GM11168 (cell line): ENCODE results near the gene PREX1.
"Not testable (repeated sequence)": the region's sequence is repeated elsewhere in the genome, so short reads cannot be mapped to it uniquely, and the experiment has no call there.

Experiments
- in situ Hi-C: fragments of 300-500 bp; cut with MboI; formaldehyde crosslinking; loops from one replicate; pipeline ENCODE4 v1.12.0; 2022; ENCODE audit warnings: low sequenced_read_pairs; ENCODE audit not compliant: unreplicated experiment

Gene PREX1

GRCh38 chr20:48826480-48826879 is 1.3 kb downstream of the PREX1 start:
- in situ Hi-C loops: not testable (repeated sequence)

GRCh38 chr20:48826069-48826468 is 1.7 kb downstream of the PREX1 start:
- in situ Hi-C loops: no loop called here

GRCh38 chr20:48825566-48825920 is 2.3 kb downstream of the PREX1 start:
- in situ Hi-C loops: no loop called here

GRCh38 chr20:48824830-48825565 is 2.8 kb downstream of the PREX1 start:
- in situ Hi-C loops: no loop called here

- in situ Hi-C loops: no loop called here
Measured at GRCh38 chr20:48823960-48824498, 3.8 kb downstream of the PREX1 start.

- in situ Hi-C loops: no loop called here
Measured at GRCh38 chr20:48823476-48823875, 4.3 kb downstream of the PREX1 start.

GRCh38 chr20:48822879-48823385 is 4.9 kb downstream of the PREX1 start:
- in situ Hi-C loops: no loop called here

GRCh38 chr20:48822178-48822577 is 5.6 kb downstream of the PREX1 start:
- in situ Hi-C loops: no loop called here

GRCh38 chr20:48821261-48821920 is 6.4 kb downstream of the PREX1 start:
- in situ Hi-C loops: no loop called here

GRCh38 chr20:48820649-48820973 is 7.2 kb downstream of the PREX1 start:
- in situ Hi-C loops: no loop called here

- in situ Hi-C loops: no loop called here
Measured at GRCh38 chr20:48819821-48820648, 7.8 kb downstream of the PREX1 start.

- in situ Hi-C loops: no loop called here
Measured at GRCh38 chr20:48819089-48819488, 8.7 kb downstream of the PREX1 start.

GRCh38 chr20:48818481-48818987 is 9.3 kb downstream of the PREX1 start:
- in situ Hi-C loops: no loop called here

GRCh38 chr20:48818031-48818370 is 9.8 kb downstream of the PREX1 start:
- in situ Hi-C loops: no loop called here

GRCh38 chr20:48817367-48818030 is 10.3 kb downstream of the PREX1 start:
- in situ Hi-C loops: no loop called here

- in situ Hi-C loops: no loop called here
Measured at GRCh38 chr20:48816282-48817205, 11.3 kb downstream of the PREX1 start.

GRCh38 chr20:48815537-48815936 is 12.3 kb downstream of the PREX1 start:
- in situ Hi-C loops: no loop called here

GRCh38 chr20:48814633-48815032 is 13.2 kb downstream of the PREX1 start:
- in situ Hi-C loops: no loop called here

GRCh38 chr20:48813930-48814546 is 13.8 kb downstream of the PREX1 start:
- in situ Hi-C loops: no loop called here
